OCI-LY3 (cell line): ENCODE results near the gene FARP1.

ENCODE experiments used
- H2AFZ ChIP-seq: fragments of 200-600, 300-600 bp; shearing (Covaris generic); 2 replicates; pipeline ENCODE4 v1.6.0; 2014; ENCODE audit warnings: antibody characterized with exemption, low read depth, low read length
- H3K27ac ChIP-seq: fragments of 200-600, 300-600 bp; sonication (generic); 2 replicates; pipeline ENCODE4 v1.5.1; 2014; ENCODE audit warnings: mild to moderate bottlenecking, low read length, moderate library complexity, mixed read lengths
- H3K27me3 ChIP-seq: fragments of 200-600, 300-600 bp; sonication (generic); 2 replicates; pipeline ENCODE4 v1.6.1; 2014; ENCODE audit warnings: low read depth, low read length, mixed read lengths
- H3K36me3 ChIP-seq: fragments of 200-600, 300-600 bp; sonication (generic); replicated peaks from 2 replicates; pipeline ENCODE3; 2014; ENCODE audit warnings: low read depth, low read length, mixed read lengths
- H3K4me1 ChIP-seq: fragments of 300-600, 200-600 bp; sonication (generic); 2 replicates; pipeline ENCODE4 v1.6.1; 2014; ENCODE audit warnings: low read length, mixed read lengths
- H3K4me2 ChIP-seq: fragments of 200-600, 300-600 bp; sonication (generic); 2 replicates; pipeline ENCODE4 v1.6.1; 2014; ENCODE audit warnings: low read length, mixed read lengths
- H3K4me3 ChIP-seq: fragments of 300-600, 200-600 bp; sonication (generic); 2 replicates; pipeline ENCODE4 v1.5.1; 2014; ENCODE audit warnings: antibody characterized with exemption, mild to moderate bottlenecking, low read length, moderate library complexity
- H3K79me2 ChIP-seq: fragments of 300-600, 200-600 bp; shearing (Covaris generic); 2 replicates; pipeline ENCODE4 v1.6.1; 2014; ENCODE audit warnings: mild to moderate bottlenecking, low read length, mixed read lengths
- H3K9ac ChIP-seq: fragments of 300-600, 200-600 bp; shearing (Covaris generic); 2 replicates; pipeline ENCODE4 v1.6.0; 2014; ENCODE audit warnings: mild to moderate bottlenecking, low read length, moderate library complexity
- H3K9me3 ChIP-seq: fragments of 200-600, 300-600 bp; shearing (Covaris generic); 2 replicates; pipeline ENCODE4 v1.6.1; 2014; ENCODE audit warnings: low read length, mixed read lengths; ENCODE audit not compliant: insufficient read depth
- H4K20me1 ChIP-seq: fragments of 200-600, 300-600 bp; sonication (generic); 2 replicates; pipeline ENCODE4 v1.6.1; 2016; ENCODE audit warnings: low read length, mixed read lengths; ENCODE audit not compliant: insufficient read depth
- EZH2phosphoT487 ChIP-seq: fragments of 200-600 bp; shearing (Covaris generic); IDR thresholded peaks from 2 replicates; pipeline ENCODE4 v1.6.1; 2018; ENCODE audit warnings: antibody characterized with exemption, mixed run types, low read depth
- TF ChIP-seq, protein P1 (sequence below): fragments of 200-600, 300-600 bp; sonication (generic); IDR thresholded peaks from 2 replicates; pipeline ENCODE4 v1.5.1; 2014; ENCODE audit warnings: antibody characterized with exemption, low read length, low read depth

FARP1 gene

DNA sequence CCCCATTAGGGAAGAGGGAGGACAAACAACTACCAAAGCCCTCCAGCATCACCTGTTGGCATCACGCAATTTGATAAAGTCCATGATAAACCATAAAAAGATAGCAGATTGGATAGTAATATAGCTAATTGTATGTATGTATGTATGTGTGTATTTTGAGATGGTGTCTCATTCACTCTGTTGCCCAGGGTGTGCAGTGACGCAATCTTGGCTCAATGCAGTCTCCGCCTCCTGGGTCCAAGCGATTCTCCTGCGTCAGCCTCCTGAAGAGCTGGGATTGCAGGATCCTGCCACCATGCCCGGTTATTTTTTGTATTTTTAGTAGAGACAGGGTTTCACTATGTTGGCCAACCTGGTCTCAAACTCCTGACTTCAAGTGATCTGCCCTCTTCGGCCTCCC lies 108.8 kb downstream of the FARP1 start:
- Histone ChIP-seq H3K27me3 (no peaks in the 10 kb centered on the region; the same call in 1 of the 2 replicates), H3K36me3 (no peaks in the 10 kb centered on the region), H3K9ac (no peak overlapping the region), H2AFZ (no peak overlapping the region), H3K4me1 (no peaks in the 10 kb centered on the region), H3K4me2 (no peak overlapping the region), H4K20me1 (no peaks in the 10 kb centered on the region), H3K9me3 (no peaks in the 10 kb centered on the region), H3K4me3 (no peak overlapping the region), H3K27ac (no peak overlapping the region), H3K79me2 (no peaks in the 10 kb centered on the region)
- TF ChIP-seq EZH2phosphoT487 = no peak
- TF ChIP-seq, protein P1, sequence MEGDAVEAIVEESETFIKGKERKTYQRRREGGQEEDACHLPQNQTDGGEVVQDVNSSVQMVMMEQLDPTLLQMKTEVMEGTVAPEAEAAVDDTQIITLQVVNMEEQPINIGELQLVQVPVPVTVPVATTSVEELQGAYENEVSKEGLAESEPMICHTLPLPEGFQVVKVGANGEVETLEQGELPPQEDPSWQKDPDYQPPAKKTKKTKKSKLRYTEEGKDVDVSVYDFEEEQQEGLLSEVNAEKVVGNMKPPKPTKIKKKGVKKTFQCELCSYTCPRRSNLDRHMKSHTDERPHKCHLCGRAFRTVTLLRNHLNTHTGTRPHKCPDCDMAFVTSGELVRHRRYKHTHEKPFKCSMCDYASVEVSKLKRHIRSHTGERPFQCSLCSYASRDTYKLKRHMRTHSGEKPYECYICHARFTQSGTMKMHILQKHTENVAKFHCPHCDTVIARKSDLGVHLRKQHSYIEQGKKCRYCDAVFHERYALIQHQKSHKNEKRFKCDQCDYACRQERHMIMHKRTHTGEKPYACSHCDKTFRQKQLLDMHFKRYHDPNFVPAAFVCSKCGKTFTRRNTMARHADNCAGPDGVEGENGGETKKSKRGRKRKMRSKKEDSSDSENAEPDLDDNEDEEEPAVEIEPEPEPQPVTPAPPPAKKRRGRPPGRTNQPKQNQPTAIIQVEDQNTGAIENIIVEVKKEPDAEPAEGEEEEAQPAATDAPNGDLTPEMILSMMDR = no peak

GRCh38 chr13:98252931-98253470 lies 110.1 kb downstream of the FARP1 start:
- Histone ChIP-seq H3K27ac (no peak overlapping the region), H3K4me1 (no peaks in the 10 kb centered on the region), H3K9ac (no peak overlapping the region), H3K4me3 (no peak overlapping the region), H3K9me3 (no peaks in the 10 kb centered on the region), H4K20me1 (no peaks in the 10 kb centered on the region), H3K79me2 (no peaks in the 10 kb centered on the region), H3K27me3 (no peaks in the 10 kb centered on the region; the same call in 1 of the 2 replicates), H2AFZ (no peak overlapping the region), H3K4me2 (no peak overlapping the region), H3K36me3 (no peaks in the 10 kb centered on the region)
- no peak for TF ChIP-seq EZH2phosphoT487
- TF ChIP-seq, protein P1 = no peak

DNA sequence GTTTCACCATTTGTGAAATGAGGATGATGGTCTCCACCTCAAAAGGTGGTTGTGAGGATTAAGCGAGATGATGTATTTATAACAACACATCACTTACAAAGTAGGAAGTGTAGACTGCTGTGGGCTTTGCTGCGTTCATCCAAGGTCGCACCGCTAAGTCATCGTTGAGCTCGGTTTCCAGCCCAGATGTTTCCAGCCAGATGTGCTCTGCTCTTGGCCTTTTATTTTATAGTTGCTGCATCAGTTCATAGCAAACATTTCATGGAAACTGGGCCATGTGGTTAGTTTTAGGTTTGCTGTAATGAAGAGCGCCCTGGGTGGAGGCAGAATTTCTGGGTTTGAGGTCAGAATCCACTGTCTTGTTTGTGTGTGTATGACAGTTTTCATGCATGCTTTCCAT lies 110.6 kb downstream of the FARP1 start:
- no peak overlapping the region for H3K4me3 ChIP-seq
- H3K27ac ChIP-seq = no peak overlapping the region
- H3K36me3 ChIP-seq = no peaks in the 10 kb centered on the region
- no peaks in the 10 kb centered on the region for H3K9me3 ChIP-seq
- no peak overlapping the region for H3K4me2 ChIP-seq
- H3K9ac ChIP-seq = no peak overlapping the region
- no peaks in the 10 kb centered on the region for H4K20me1 ChIP-seq
- H3K79me2 ChIP-seq = no peaks in the 10 kb centered on the region
- H3K4me1 ChIP-seq = no peaks in the 10 kb centered on the region
- no peak overlapping the region for H2AFZ ChIP-seq
- H3K27me3 ChIP-seq = no peaks in the 10 kb centered on the region; the same call in 1 of the 2 replicates
- TF ChIP-seq EZH2phosphoT487 = no peak
- TF ChIP-seq, protein P1 = no peak

DNA sequence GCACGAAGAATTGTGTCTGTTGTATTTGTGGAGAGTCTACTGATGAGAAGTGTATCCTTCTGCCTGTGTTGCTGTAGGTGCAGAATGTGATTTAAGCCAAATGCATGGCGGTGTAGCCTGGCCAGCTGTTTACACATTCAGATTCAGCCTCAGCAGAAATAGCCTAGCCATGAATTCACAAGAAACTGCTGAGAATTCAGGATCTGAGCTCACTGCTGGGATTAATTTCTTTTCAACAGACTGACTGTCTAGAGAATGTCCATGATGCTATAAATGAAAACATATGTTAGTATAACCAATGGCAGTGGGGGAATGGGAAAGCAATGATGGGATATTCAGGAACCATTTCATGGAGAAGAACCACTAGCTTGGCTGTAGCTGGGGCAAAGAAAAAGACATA lies 111.6 kb downstream of the FARP1 start:
- no peak overlapping the region for H3K4me3 ChIP-seq
- H3K4me2 ChIP-seq = no peak overlapping the region
- H2AFZ ChIP-seq = no peak overlapping the region
- no peaks in the 10 kb centered on the region for H4K20me1 ChIP-seq
- no peaks in the 10 kb centered on the region for H3K4me1 ChIP-seq
- H3K27ac ChIP-seq = no peak overlapping the region
- H3K36me3 ChIP-seq = no peaks in the 10 kb centered on the region
- no peaks in the 10 kb centered on the region; the same call in 1 of the 2 replicates for H3K27me3 ChIP-seq
- H3K79me2 ChIP-seq = no peaks in the 10 kb centered on the region
- no peaks in the 10 kb centered on the region for H3K9me3 ChIP-seq
- no peak for TF ChIP-seq EZH2phosphoT487
- TF ChIP-seq, protein P1 = no peak
- no peak overlapping the region for H3K9ac ChIP-seq
